Right kidney (tissue), 1 donor: Measurements from ENCODE around the gene PDE10A.
"Not testable (repeated sequence)": the region's sequence is repeated elsewhere in the genome, so short reads cannot be mapped to it uniquely, and the experiment has no call there.

Experiments
- DNase-seq: peaks from one replicate; pipeline ENCODE4 v3.0.0-alpha.2; 2016

Gene PDE10A

GRCh38 chr6:165468340-165469235, 194.5 kb downstream of the PDE10A start:
- no peak for DNase-seq

GRCh38 chr6:165463499-165463898, 199.5 kb downstream of the PDE10A start:
- DNase-seq = not testable (repeated sequence)

GRCh38 chr6:165459605-165460301, 203.3 kb downstream of the PDE10A start:
- peak; percentile 9 for DNase-seq

GRCh38 chr6:165458134-165458533, 204.9 kb downstream of the PDE10A start:
- no peak for DNase-seq

GRCh38 chr6:165456286-165456685, 206.8 kb downstream of the PDE10A start:
- DNase-seq = no peak

- no peak for DNase-seq
Measured at GRCh38 chr6:165455488-165455887, 207.6 kb downstream of the PDE10A start.

- DNase-seq = no peak
Measured at GRCh38 chr6:165453395-165453794, 209.6 kb downstream of the PDE10A start.

- DNase-seq = no peak
Measured at GRCh38 chr6:165451838-165452237, 211.2 kb downstream of the PDE10A start.

- no peak for DNase-seq
Measured at GRCh38 chr6:165448210-165448609, 214.8 kb downstream of the PDE10A start.

GRCh38 chr6:165447141-165447540, 215.9 kb downstream of the PDE10A start:
- DNase-seq = no peak

GRCh38 chr6:165446331-165446730, 216.7 kb downstream of the PDE10A start:
- no peak for DNase-seq

- DNase-seq = no peak
Measured at GRCh38 chr6:165443462-165443861, 219.6 kb downstream of the PDE10A start.

- DNase-seq = no peak
Measured at GRCh38 chr6:165441181-165441580, 221.9 kb downstream of the PDE10A start.

- DNase-seq = no peak
Measured at GRCh38 chr6:165439928-165440554, 223.0 kb downstream of the PDE10A start.

GRCh38 chr6:165426892-165427291, 236.1 kb downstream of the PDE10A start:
- DNase-seq = no peak

- DNase-seq = no peak
Measured at GRCh38 chr6:165422192-165422591, 240.8 kb downstream of the PDE10A start.

GRCh38 chr6:165417278-165417865, 245.7 kb downstream of the PDE10A start:
- no peak for DNase-seq

GRCh38 chr6:165404697-165405096, 258.3 kb downstream of the PDE10A start:
- no peak for DNase-seq

- DNase-seq = no peak
Measured at GRCh38 chr6:165404296-165404695, 258.7 kb downstream of the PDE10A start.

GRCh38 chr6:165403006-165403595, 259.9 kb downstream of the PDE10A start:
- DNase-seq = no peak

GRCh38 chr6:165401092-165401491, 261.9 kb downstream of the PDE10A start:
- no peak for DNase-seq

GRCh38 chr6:165390475-165390874, 272.6 kb downstream of the PDE10A start:
- DNase-seq = no peak
